Hepatocyte (in vitro differentiated cells): Measurements from ENCODE around the gene CTBP2.

Source experiments
- EZH2phosphoT487 ChIP-seq: fragments of 200-600 bp; sonication (generic); IDR thresholded peaks from one replicate; pipeline ENCODE4 v1.6.1; 2018; ENCODE audit warnings: antibody characterized with exemption, mild to moderate bottlenecking, low read depth, moderate library complexity; ENCODE audit not compliant: unreplicated experiment, severe bottlenecking
- TF ChIP-seq, protein P1 (sequence below): fragments of 200-600 bp; sonication (generic); IDR thresholded peaks from 2 replicates; pipeline ENCODE4 v1.5.1; 2016; ENCODE audit warnings: antibody characterized with exemption, mild to moderate bottlenecking; ENCODE audit not compliant: poor library complexity

DNA sequence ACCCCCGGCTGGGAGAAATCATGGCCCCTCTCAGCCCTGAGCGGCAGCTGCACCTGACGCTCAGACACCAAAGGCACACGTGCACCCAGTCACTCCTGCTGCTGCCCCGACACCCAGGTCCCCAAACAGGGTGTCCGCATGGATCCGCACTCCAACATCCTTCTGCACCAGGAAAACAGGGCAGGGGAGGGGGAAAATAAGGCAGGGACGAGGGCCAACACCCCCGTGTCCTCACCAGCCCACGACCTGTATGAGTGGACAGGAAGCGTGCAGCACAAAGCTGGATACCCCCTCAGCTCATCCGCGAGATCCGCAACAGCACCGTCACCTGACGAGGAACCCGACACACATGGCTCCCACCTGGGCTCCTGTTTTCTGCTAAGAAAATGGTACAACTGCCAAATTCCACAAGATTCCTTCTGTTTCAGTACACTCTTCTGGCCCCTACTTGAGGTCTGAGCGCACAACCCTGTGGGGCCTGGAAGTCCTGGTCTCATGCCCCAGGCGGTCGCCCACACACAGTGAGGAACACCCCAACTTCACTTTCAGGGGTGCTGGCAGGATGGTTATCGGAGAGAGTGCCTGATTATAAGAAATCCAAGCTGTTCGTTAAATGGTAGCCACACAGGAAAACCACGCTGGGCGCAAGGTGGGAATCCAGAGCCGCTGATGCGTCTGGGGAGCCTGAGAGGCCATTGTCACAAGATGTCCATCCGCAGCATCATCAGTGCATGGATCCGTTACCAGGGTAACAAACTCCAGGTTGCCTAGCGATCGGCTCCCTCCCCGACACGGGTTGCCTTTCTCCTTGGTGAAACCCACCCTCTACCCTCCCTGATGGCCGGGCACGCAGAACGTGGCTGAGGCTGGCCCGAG, 154.8 kb downstream of the CTBP2 start:
- TF ChIP-seq, protein P1, sequence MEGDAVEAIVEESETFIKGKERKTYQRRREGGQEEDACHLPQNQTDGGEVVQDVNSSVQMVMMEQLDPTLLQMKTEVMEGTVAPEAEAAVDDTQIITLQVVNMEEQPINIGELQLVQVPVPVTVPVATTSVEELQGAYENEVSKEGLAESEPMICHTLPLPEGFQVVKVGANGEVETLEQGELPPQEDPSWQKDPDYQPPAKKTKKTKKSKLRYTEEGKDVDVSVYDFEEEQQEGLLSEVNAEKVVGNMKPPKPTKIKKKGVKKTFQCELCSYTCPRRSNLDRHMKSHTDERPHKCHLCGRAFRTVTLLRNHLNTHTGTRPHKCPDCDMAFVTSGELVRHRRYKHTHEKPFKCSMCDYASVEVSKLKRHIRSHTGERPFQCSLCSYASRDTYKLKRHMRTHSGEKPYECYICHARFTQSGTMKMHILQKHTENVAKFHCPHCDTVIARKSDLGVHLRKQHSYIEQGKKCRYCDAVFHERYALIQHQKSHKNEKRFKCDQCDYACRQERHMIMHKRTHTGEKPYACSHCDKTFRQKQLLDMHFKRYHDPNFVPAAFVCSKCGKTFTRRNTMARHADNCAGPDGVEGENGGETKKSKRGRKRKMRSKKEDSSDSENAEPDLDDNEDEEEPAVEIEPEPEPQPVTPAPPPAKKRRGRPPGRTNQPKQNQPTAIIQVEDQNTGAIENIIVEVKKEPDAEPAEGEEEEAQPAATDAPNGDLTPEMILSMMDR: no peak
- TF ChIP-seq EZH2phosphoT487: no peak
